Lower leg skin (tissue), 3 donors: ENCODE results near the gene RASA3.

ENCODE experiments used
- CTCF ChIP-seq, 3 donors: fragments of 450-650 bp; IDR thresholded peaks; one replicate each; pipeline ENCODE4 v1.5.1; 2016; ENCODE audit warnings: antibody characterized with exemption in 3 of 3, mild to moderate bottlenecking in 3 of 3, moderate library complexity in 2 of 3
- POLR2A ChIP-seq, 2 donors: fragments of 450-650 bp; IDR thresholded peaks; one replicate each; pipeline ENCODE4 v1.6.1; 2016 to 2017; ENCODE audit warnings: antibody characterized with exemption in 2 of 2, mild to moderate bottlenecking in 1 of 2, moderate library complexity in 1 of 2

DNA sequence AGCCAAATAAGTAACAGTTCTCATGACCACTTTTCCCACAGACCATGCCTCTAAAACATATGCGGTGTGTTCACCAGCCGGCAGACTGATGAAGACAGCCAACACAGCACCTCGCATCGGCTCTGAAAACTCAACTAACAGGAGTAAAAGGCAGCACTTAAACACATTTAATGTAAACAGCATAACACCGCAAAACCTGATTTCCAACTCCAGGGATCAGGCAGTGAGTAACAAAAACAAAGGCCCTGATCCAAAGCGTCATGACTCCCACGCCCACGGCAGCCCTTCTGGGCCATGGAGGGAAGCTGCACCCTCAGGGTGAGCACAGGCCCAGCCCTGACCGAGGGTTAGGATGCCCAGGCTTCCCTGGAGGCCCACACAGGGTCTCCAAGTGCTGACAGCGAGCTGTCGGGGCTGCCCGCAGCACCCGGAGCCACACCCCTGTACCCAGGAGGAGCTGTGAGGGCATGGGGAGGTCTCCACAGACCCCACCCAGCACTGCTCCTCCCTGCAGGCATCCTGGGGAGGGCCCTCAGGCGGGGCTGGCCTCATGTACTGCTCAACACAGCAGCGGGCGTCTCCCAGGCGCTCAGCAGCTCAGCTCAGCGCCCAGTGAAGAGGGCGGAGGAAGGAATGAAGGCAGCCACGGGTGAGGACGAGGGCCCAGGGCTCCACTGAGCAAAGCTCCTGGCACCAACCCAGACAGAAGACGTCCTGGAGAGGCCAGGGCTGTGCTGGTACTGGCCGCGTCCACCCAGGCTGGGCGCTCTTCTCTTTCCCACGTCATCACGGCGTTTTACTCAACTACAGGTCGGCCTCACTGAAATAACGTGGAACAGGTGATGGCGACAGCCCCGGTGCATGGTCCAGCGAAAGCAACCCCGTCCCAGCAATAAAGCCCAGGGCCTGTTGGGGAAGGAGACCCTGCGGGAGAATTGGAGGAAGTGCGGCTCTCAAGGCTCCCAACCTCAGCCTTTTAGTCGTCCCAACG lies 53.7 kb downstream of the RASA3 start:
- TF ChIP-seq CTCF (IDR thresholded peaks at IDR 0.05) (no peak), POLR2A (IDR thresholded peaks at IDR 0.05) (no peak)
